Kidney (tissue), 14 donors: ENCODE data around the gene DDX27. TPM values are rescaled to one million over a fixed set of nuclear protein-coding genes. Genes with fewer than 3 reads are reported as not detected.
"Not testable (repeated sequence)": the region's sequence is repeated elsewhere in the genome, so short reads cannot be mapped to it uniquely, and the experiment has no call there.

Source experiments
- DNase-seq, 5 donors: peaks; one replicate each; pipeline ENCODE4 v3.0.0-alpha.2; 2013 to 2020
- FAIRE-seq: peaks from 2 replicates; lab custom pipeline; 2012; peaks lifted over from hg19 to GRCh38; lab: Jason Lieb, UNC
- H3K27ac ChIP-seq, 2 donors: one replicate each; pipeline ENCODE4 v1.7.0; 2013; ENCODE audit warnings: low read depth in 2 of 2, low read length in 2 of 2, inconsistent platforms in 1 of 2
- H3K27me3 ChIP-seq: one replicate; pipeline ENCODE4 v1.7.1; 2013; ENCODE audit warnings: low read length, inconsistent platforms; ENCODE audit not compliant: control insufficient read depth, insufficient read depth
- H3K36me3 ChIP-seq, 3 donors: one replicate each; pipeline versions ENCODE4 v1.7.0 to v1.7.1; 2013; ENCODE audit warnings: low read length in 3 of 3, control low read depth in 1 of 3, inconsistent platforms in 1 of 3; ENCODE audit not compliant: insufficient read depth in 3 of 3, control insufficient read depth in 2 of 3
- H3K4me1 ChIP-seq, 3 donors: one replicate each; pipeline versions ENCODE4 v1.7.0 to v1.7.1; 2013; ENCODE audit warnings: low read length in 3 of 3, inconsistent platforms in 1 of 3, low read depth in 1 of 3; ENCODE audit not compliant: control insufficient read depth in 2 of 3, insufficient read depth in 2 of 3
- H3K4me3 ChIP-seq, 3 donors: one replicate each; pipeline versions ENCODE4 v1.7.0 to v1.8.1; 2013; ENCODE audit warnings: low read length in 3 of 3, control low read depth in 1 of 3, inconsistent platforms in 1 of 3
- H3K9ac ChIP-seq, 3 donors: one replicate each; pipeline versions ENCODE4 v1.7.0 to v1.7.1; 2013; ENCODE audit warnings: low read length in 3 of 3, control low read depth in 1 of 3, inconsistent platforms in 1 of 3
- H3K9me3 ChIP-seq, 3 donors: one replicate each; pipeline versions ENCODE4 v1.7.0 to v1.7.1; 2013; ENCODE audit warnings: low read length in 3 of 3, control low read depth in 1 of 3, inconsistent platforms in 1 of 3; ENCODE audit not compliant: control insufficient read depth in 2 of 3, insufficient read depth in 1 of 3
- CTCF ChIP-seq: IDR thresholded peaks from 3 replicates; pipeline ENCODE4 v1.5.1; 2012; ENCODE audit warnings: mild to moderate bottlenecking, moderate library complexity, borderline replicate concordance; ENCODE audit not compliant: insufficient read depth; ENCODE audit errors: extremely low read depth
- intact Hi-C: fragments of 100-400 bp; cut with DNase I; formaldehyde crosslinking; loops from one replicate; pipeline ENCODE4 v1.11.1; 2022
- polyA plus RNA-seq: library from polyadenylated mRNA; stranded (reverse); fragments of 350-450 nt; fragmentation: Illumina TruSeq; extraction: RNeasy Lipid Tissue Mini Kit (QIAGEN cat#74804); gene quantifications from one replicate; pipeline ENCODE4 v1.2.3, GENCODE V29; 2014; ENCODE audit warnings: low read depth, low replicate concordance; ENCODE audit not compliant: insufficient read depth
- total RNA-seq: library from RNA; stranded (reverse); fragmentation: NEBNext Ultra II Directional; extraction: Animal tissue kit (Norgen Biotek cat#: 25700); gene quantifications from one replicate; pipeline ENCODE4 v1.2.1, GENCODE V29; 2021
- donor health status: control.
- donor health status: control.
- donor health status: control.
- donor health status: control.
- donor health status: control.
- donor health status: DM: yes; HTN: yes; CAD: no.
- donor health status: Normal renal cell carcinoma (clear cell type).

Gene DDX27
- total and polyA plus RNA-seq, 2 donors from 2014 or later = 22.8 to 30.6 TPM

- no peak for TF ChIP-seq CTCF
- DNase-seq (peak in 3 of 5 donors; percentile 14 to 51 (median 44)), FAIRE-seq (no peak)
- no peaks in the 10 kb centered on the region for H3K36me3 ChIP-seq
- intact Hi-C loops = no loop called here
- peaks cover 0 to 7% (median 0%) of the 10 kb centered on the region in 3 donors for H3K4me1 ChIP-seq
- peak overlapping the region; percentile 65 to 92 (median 84) for H3K4me3 ChIP-seq
- H3K9ac ChIP-seq = peak overlapping the region; percentile 12 to 96 (median 80)
- no peaks in the 10 kb centered on the region for H3K27me3 ChIP-seq
- H3K9me3 ChIP-seq = no peaks in the 10 kb centered on the region
- peak overlapping the region; percentile 56 to 86 for H3K27ac ChIP-seq
Observed at GRCh38 chr20:49187330-49187850, 31.8 kb upstream of the DDX27 start.

GRCh38 chr20:49187851-49188641, 31.2 kb upstream of the DDX27 start, which contains the start of gene STAU1:
TSS of gene STAU1 (minus strand) at chr20:49188334. CDS start at chr20:49166201, 22,133 bp downstream.
- Histone ChIP-seq H3K9me3 (no peaks in the 10 kb centered on the region), H3K36me3 (no peaks in the 10 kb centered on the region), H3K9ac (peak within 1 kb of the TSS; percentile 12 to 96 (median 80)), H3K4me3 (peak within 1 kb of the TSS; percentile 65 to 92 (median 84)), H3K27me3 (no peaks in the 10 kb centered on the region), H3K27ac (peak within 1 kb of the TSS; percentile 78 to 86), H3K4me1 (peaks cover 0 to 7% (median 0%) of the 10 kb centered on the region in 3 donors)
- FAIRE-seq (no peak), DNase-seq (peak; percentile 97 to 99 (median 98))
- intact Hi-C loops = no loop called here
- TF ChIP-seq CTCF = no peak

GRCh38 chr20:49192944-49193518, 26.2 kb upstream of the DDX27 start:
- H3K4me1 ChIP-seq = not testable (repeated sequence)

More at GRCh38 chr20:49192944-49193518, 26.2 kb upstream of the DDX27 start:
- H3K27ac ChIP-seq, H3K4me3 ChIP-seq, DNase-seq, H3K36me3 ChIP-seq, H3K27me3 ChIP-seq, H3K9ac ChIP-seq, intact Hi-C loops, H3K9me3 ChIP-seq, FAIRE-seq: not testable (repeated sequence)
